ENCODE results near the gene SRBD1. TPM values are rescaled to one million over a fixed set of nuclear protein-coding genes. Genes with fewer than 3 reads are reported as not detected.

Gene SRBD1
- total RNA-seq, 1 experiment from 2014 or later, result 19.8 TPM

DNA sequence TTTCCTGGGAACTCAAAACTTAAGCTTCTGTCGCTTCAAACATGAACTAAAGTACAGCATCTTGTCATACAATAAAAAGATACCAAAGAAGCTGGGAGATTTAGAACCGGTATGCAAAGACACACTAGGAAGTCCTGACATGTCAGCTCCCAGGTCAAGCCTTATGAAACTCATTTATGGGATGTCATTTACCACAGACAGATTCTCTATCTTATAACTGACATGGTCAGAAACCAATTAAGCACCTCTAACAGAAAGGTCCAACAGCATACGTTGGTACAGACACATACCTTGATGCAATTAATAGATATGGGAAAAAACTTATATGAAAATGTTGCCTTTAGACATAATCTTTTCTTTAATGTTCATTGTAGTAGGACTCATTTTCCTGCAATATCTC, 169.0 kb downstream of the SRBD1 start:
- H3K4me2 ChIP-seq (ENCODE audit: low read length), result no peak overlapping the region
- DNase-seq, result no peak
- peaks cover 21% of the 10 kb centered on the region for H3K4me1 ChIP-seq (ENCODE audit: insufficient read depth, low read length)
- no peaks in the 10 kb centered on the region for H3K27me3 ChIP-seq (ENCODE audit: low read length)
- H3F3A ChIP-seq (ENCODE audit: low read length, unreplicated experiment), result no peaks in the 10 kb centered on the region
- H2AFZ ChIP-seq (ENCODE audit: low read length), result no peak overlapping the region
- no peaks in the 10 kb centered on the region for H3K9me3 ChIP-seq (ENCODE audit: low read length)
- ChIA-PET POLR2A (ENCODE audit: unreplicated experiment) (no interaction called here), CTCF (no interaction called here)
- intact Hi-C loops (cut with micrococcal nuclease), result loop anchor here (5.0 kb wide), 2 partner anchors 270 to 460 kb away; no protein-coding TSS in a partner anchor
- H3K9me2 ChIP-seq (replicated peaks; ENCODE audit: low read length), result no peaks in the 10 kb centered on the region
- ATAC-seq, result no peak
- TF ChIP-seq EZH2 (IDR thresholded peaks at IDR 0.05; ENCODE audit: low read length, unreplicated experiment), result no peak
- TF ChIP-seq EZH2phosphoT487 (IDR thresholded peaks at IDR 0.05; ENCODE audit: borderline replicate concordance, low read length), result no peak
- TF ChIP-seq, protein P1, sequence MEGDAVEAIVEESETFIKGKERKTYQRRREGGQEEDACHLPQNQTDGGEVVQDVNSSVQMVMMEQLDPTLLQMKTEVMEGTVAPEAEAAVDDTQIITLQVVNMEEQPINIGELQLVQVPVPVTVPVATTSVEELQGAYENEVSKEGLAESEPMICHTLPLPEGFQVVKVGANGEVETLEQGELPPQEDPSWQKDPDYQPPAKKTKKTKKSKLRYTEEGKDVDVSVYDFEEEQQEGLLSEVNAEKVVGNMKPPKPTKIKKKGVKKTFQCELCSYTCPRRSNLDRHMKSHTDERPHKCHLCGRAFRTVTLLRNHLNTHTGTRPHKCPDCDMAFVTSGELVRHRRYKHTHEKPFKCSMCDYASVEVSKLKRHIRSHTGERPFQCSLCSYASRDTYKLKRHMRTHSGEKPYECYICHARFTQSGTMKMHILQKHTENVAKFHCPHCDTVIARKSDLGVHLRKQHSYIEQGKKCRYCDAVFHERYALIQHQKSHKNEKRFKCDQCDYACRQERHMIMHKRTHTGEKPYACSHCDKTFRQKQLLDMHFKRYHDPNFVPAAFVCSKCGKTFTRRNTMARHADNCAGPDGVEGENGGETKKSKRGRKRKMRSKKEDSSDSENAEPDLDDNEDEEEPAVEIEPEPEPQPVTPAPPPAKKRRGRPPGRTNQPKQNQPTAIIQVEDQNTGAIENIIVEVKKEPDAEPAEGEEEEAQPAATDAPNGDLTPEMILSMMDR (conservative IDR thresholded peaks at IDR 0.05; ENCODE audit: low read depth, low read length), result no peak
- no peaks in the 10 kb centered on the region for H3K36me3 ChIP-seq (ENCODE audit: low read depth, low read length)
- no TSS peak for BruUV-seq (replicated peaks)
- H4K20me1 ChIP-seq (ENCODE audit: low read length), result no peaks in the 10 kb centered on the region
- H3K4me3 ChIP-seq (ENCODE audit: low read length), result no peak overlapping the region
- H3K27ac ChIP-seq (ENCODE audit: low read length), result no peak overlapping the region
- H3K79me2 ChIP-seq (ENCODE audit: low read length), result no peaks in the 10 kb centered on the region
- no peak overlapping the region for H3K9ac ChIP-seq (ENCODE audit: low read length)

DNA sequence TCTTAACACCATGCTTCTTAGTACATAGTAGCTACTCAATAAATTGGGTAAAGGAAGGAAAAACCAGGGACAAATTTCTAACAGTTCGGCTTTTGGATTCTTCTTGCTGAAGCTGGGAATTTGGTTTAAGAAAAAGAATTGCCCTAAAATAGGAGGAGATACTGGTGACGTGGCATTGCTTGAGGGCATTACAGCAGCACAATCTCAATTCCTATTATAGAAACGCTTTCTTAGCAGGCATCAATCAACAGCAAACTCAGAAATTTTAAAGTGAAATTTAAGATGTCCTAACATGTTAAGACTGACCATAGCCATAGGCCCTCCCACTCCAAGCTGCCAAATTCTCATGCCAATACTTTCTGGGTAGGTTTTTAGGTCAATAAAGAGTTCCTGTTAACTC, 169.5 kb downstream of the SRBD1 start:
- Histone ChIP-seq H2AFZ (ENCODE audit: low read length) (no peak overlapping the region), H3K27me3 (ENCODE audit: low read length) (no peaks in the 10 kb centered on the region), H3K27ac (ENCODE audit: low read length) (peak overlapping the region; percentile 71; the same call in 1 of the 2 replicates), H4K20me1 (ENCODE audit: low read length) (no peaks in the 10 kb centered on the region), H3K9ac (ENCODE audit: low read length) (no peak overlapping the region), H3K9me2 (replicated peaks; ENCODE audit: low read length) (no peaks in the 10 kb centered on the region), H3K79me2 (ENCODE audit: low read length) (no peaks in the 10 kb centered on the region), H3K9me3 (ENCODE audit: low read length) (no peaks in the 10 kb centered on the region), H3K4me3 (ENCODE audit: low read length) (no peak overlapping the region), H3F3A (ENCODE audit: low read length, unreplicated experiment) (no peaks in the 10 kb centered on the region), H3K36me3 (ENCODE audit: low read depth, low read length) (no peaks in the 10 kb centered on the region), H3K4me2 (ENCODE audit: low read length) (no peak overlapping the region), H3K4me1 (ENCODE audit: insufficient read depth, low read length) (peaks cover 21% of the 10 kb centered on the region)
- DNase-seq (no peak), ATAC-seq (peak; percentile 39)
- ChIA-PET CTCF (no interaction called here), POLR2A (ENCODE audit: unreplicated experiment) (no interaction called here)
- BruUV-seq (replicated peaks), result no TSS peak
- intact Hi-C loops (cut with micrococcal nuclease), result loop anchor here (1.0 to 5.0 kb wide), 5 partner anchors 27 to 459 kb away; no protein-coding TSS in a partner anchor
- TF ChIP-seq, protein P1 (conservative IDR thresholded peaks at IDR 0.05; ENCODE audit: low read depth, low read length), result no peak
- TF ChIP-seq EZH2phosphoT487 (IDR thresholded peaks at IDR 0.05; ENCODE audit: borderline replicate concordance, low read length), result no peak
- TF ChIP-seq EZH2 (IDR thresholded peaks at IDR 0.05; ENCODE audit: low read length, unreplicated experiment), result no peak

All from PC-3 (cell line).